ENCODE measurements around the gene BOC. TPM values are rescaled to one million over a fixed set of nuclear protein-coding genes. Genes with fewer than 3 reads are reported as not detected.
"Not testable (repeated sequence)": the region's sequence is repeated elsewhere in the genome, so short reads cannot be mapped to it uniquely, and the experiment has no call there.

The BOC gene
- total RNA-seq, 1 experiment from 2014 or later, result 0.73 TPM

DNA sequence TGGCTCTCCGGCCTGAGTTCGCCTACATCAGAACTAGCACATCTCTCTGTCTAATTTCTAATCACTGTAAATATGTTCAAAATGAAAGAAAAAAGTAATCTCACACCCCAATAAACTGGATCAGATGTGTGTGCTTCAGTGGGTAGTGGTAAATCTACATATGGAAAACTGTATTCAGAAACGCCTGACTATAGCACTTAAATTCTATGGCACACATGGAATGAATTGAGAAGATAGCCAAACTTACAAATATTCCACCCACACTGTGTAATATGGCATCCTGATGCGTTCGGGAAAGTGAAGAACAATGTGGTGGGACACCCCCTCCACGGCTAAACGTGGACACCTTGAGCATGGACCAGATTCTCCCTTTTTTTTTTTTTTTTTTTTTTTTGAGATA lies 40.6 kb upstream of the BOC start:
- BruUV-seq (replicated peaks), result no TSS peak
- TF ChIP-seq, protein P1, sequence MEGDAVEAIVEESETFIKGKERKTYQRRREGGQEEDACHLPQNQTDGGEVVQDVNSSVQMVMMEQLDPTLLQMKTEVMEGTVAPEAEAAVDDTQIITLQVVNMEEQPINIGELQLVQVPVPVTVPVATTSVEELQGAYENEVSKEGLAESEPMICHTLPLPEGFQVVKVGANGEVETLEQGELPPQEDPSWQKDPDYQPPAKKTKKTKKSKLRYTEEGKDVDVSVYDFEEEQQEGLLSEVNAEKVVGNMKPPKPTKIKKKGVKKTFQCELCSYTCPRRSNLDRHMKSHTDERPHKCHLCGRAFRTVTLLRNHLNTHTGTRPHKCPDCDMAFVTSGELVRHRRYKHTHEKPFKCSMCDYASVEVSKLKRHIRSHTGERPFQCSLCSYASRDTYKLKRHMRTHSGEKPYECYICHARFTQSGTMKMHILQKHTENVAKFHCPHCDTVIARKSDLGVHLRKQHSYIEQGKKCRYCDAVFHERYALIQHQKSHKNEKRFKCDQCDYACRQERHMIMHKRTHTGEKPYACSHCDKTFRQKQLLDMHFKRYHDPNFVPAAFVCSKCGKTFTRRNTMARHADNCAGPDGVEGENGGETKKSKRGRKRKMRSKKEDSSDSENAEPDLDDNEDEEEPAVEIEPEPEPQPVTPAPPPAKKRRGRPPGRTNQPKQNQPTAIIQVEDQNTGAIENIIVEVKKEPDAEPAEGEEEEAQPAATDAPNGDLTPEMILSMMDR (IDR thresholded peaks at IDR 0.05; ENCODE audit: insufficient read depth in 1 of 2, low read depth in 1 of 2, low read length in 1 of 2, severe bottlenecking in 1 of 2, unreplicated experiment in 1 of 2), result no peak

DNA sequence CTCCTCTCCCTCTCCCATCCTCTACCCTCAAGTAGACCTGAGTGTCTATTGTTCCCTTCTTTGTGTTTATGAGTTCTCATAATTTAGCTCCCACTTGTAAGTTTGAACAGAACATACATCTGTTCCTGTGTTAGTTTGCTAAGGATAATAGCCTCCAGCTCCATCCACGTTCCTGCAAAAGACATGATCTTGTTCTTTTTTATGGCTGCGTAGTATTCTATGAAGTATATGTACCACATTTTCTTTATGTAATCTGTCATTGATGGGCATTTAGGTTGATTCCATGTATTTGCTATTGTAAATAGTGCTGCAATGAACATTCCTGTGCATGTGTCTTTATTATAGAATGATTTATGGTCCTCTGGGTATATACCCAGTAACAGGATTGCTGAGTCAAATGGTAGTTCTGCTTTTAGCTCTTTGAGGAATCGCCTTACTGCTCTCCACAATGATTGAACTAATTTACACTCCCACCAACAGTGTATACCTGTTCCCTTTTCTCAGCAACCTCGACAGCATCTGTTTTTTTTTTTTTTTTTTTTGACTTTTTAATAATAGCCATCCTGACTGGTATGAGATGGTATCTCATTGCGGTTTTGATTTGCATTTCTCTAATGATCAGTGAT lies 39.6 kb upstream of the BOC start:
- not testable (repeated sequence) for H3K9me3 Mint-ChIP-seq (ENCODE audit: unreplicated experiment)

More for the DNA sequence above, 40.6 kb upstream of the BOC start:
- no peak overlapping the region for H3K4me3 Mint-ChIP-seq (ENCODE audit: unreplicated experiment)
- H3K36me3 Mint-ChIP-seq (ENCODE audit: insufficient read depth, unreplicated experiment), result no peaks in the 10 kb centered on the region
- no peak for DNase-seq
- intact Hi-C loops (cut with micrococcal nuclease; ENCODE audit: unreplicated experiment), result no loop called here
- Histone ChIP-seq H3K4me1 (no peaks in the 10 kb centered on the region), H3K36me3 (ENCODE audit: control insufficient read depth, insufficient read depth, low read length) (no peaks in the 10 kb centered on the region), H3K4me3 (ENCODE audit: low read depth, low read length) (no peak overlapping the region), H3K27me3 (replicated peaks; ENCODE audit: control insufficient read depth, insufficient read depth, low read length) (no peaks in the 10 kb centered on the region), H3K9me3 (no peaks in the 10 kb centered on the region)
- no peak overlapping the region for H3K27ac Mint-ChIP-seq (ENCODE audit: unreplicated experiment)
- peaks cover 3% of the 10 kb centered on the region for H3K27me3 Mint-ChIP-seq (ENCODE audit: insufficient read depth, unreplicated experiment)
- POLR2A ChIA-PET, result no interaction called here
- no peaks in the 10 kb centered on the region for H3K9me3 Mint-ChIP-seq (ENCODE audit: unreplicated experiment)
- CTCF ChIA-PET, result no interaction called here
- H3K4me1 Mint-ChIP-seq (ENCODE audit: low read depth, unreplicated experiment), result no peaks in the 10 kb centered on the region

DNA sequence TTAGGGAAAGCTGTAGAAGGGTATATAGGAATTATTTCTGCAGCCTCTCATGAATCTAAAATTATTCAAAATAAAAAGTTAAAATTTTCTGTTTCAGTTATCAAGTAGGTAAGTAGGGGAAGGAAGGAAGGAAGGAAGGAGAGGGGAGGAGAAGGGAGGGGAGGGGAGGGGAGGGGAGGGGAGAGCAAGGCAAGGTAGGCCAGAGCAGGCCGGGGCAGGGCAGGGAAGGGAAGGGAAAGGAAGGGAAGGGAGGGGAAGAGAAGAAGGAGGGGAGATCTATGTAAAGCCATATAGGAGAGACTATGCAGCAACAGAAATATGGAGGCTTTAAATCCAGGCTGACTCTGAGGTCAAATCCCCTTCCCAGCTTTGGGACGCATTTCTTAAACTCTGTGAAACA lies 38.3 kb upstream of the BOC start:
- CTCF ChIA-PET, result no interaction called here
- no TSS peak for BruUV-seq (replicated peaks)
- POLR2A ChIA-PET, result no interaction called here
- H3K36me3 Mint-ChIP-seq (ENCODE audit: insufficient read depth, unreplicated experiment), result no peaks in the 10 kb centered on the region
- TF ChIP-seq, protein P1 (IDR thresholded peaks at IDR 0.05; ENCODE audit: insufficient read depth in 1 of 2, low read depth in 1 of 2, low read length in 1 of 2, severe bottlenecking in 1 of 2, unreplicated experiment in 1 of 2), result no peak
- Histone ChIP-seq H3K27me3 (replicated peaks; ENCODE audit: control insufficient read depth, insufficient read depth, low read length) (no peaks in the 10 kb centered on the region), H3K36me3 (ENCODE audit: control insufficient read depth, insufficient read depth, low read length) (no peaks in the 10 kb centered on the region), H3K9me3 (no peaks in the 10 kb centered on the region), H3K4me3 (ENCODE audit: low read depth, low read length) (no peak overlapping the region), H3K4me1 (no peaks in the 10 kb centered on the region)
- intact Hi-C loops (cut with micrococcal nuclease; ENCODE audit: unreplicated experiment), result no loop called here
- H3K27me3 Mint-ChIP-seq (ENCODE audit: insufficient read depth, unreplicated experiment), result peaks cover 3% of the 10 kb centered on the region
- no peak overlapping the region for H3K4me3 Mint-ChIP-seq (ENCODE audit: unreplicated experiment)
- no peaks in the 10 kb centered on the region for H3K9me3 Mint-ChIP-seq (ENCODE audit: unreplicated experiment)
- H3K4me1 Mint-ChIP-seq (ENCODE audit: low read depth, unreplicated experiment), result no peaks in the 10 kb centered on the region
- DNase-seq, result no peak
- H3K27ac Mint-ChIP-seq (ENCODE audit: unreplicated experiment), result no peak overlapping the region

More for the DNA sequence above, 39.6 kb upstream of the BOC start:
- DNase-seq; H3K36me3 Mint-ChIP-seq (ENCODE audit: insufficient read depth, unreplicated experiment); BruUV-seq (replicated peaks); H3K27me3 ChIP-seq (replicated peaks; ENCODE audit: control insufficient read depth, insufficient read depth, low read length); CTCF ChIA-PET; H3K4me3 ChIP-seq (ENCODE audit: low read depth, low read length); H3K27me3 Mint-ChIP-seq (ENCODE audit: insufficient read depth, unreplicated experiment); H3K36me3 ChIP-seq (ENCODE audit: control insufficient read depth, insufficient read depth, low read length); POLR2A ChIA-PET; H3K4me3 Mint-ChIP-seq (ENCODE audit: unreplicated experiment); intact Hi-C loops (cut with micrococcal nuclease; ENCODE audit: unreplicated experiment); H3K27ac Mint-ChIP-seq (ENCODE audit: unreplicated experiment); H3K4me1 Mint-ChIP-seq (ENCODE audit: low read depth, unreplicated experiment); H3K9me3 ChIP-seq; H3K4me1 ChIP-seq: not testable (repeated sequence)

DNA sequence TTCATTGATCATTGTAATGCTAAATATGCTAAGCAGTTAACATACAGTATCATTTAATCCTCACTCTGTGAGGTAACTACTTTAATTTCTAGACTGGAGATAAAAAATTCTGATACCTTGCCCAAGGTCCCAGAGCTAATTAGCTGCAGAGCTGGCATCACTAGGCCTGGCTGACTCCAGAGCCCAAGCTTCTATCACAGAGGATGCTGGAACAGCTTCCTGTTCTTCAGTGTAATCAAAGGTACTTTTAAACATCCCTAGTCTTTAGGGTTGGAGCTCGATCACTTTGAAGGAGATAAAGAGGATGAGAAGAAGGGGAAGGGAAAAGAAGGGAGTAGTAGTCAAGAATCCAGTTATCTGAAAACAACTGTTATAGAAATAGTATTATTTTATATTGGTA lies 37.1 kb upstream of the BOC start:
- Histone ChIP-seq H3K4me1 (no peaks in the 10 kb centered on the region), H3K36me3 (ENCODE audit: control insufficient read depth, insufficient read depth, low read length) (no peaks in the 10 kb centered on the region), H3K4me3 (ENCODE audit: low read depth, low read length) (no peak overlapping the region), H3K9me3 (no peaks in the 10 kb centered on the region), H3K27me3 (replicated peaks; ENCODE audit: control insufficient read depth, insufficient read depth, low read length) (no peaks in the 10 kb centered on the region)
- Mint-ChIP-seq H3K27ac (ENCODE audit: unreplicated experiment) (no peak overlapping the region), H3K4me3 (ENCODE audit: unreplicated experiment) (no peak overlapping the region), H3K9me3 (ENCODE audit: unreplicated experiment) (no peaks in the 10 kb centered on the region), H3K27me3 (ENCODE audit: insufficient read depth, unreplicated experiment) (peaks cover 7% of the 10 kb centered on the region), H3K36me3 (ENCODE audit: insufficient read depth, unreplicated experiment) (no peaks in the 10 kb centered on the region), H3K4me1 (ENCODE audit: low read depth, unreplicated experiment) (no peaks in the 10 kb centered on the region)
- no TSS peak for BruUV-seq (replicated peaks)
- no peak for DNase-seq
- CTCF ChIA-PET, result no interaction called here
- POLR2A ChIA-PET, result no interaction called here
- intact Hi-C loops (cut with micrococcal nuclease; ENCODE audit: unreplicated experiment), result no loop called here
- TF ChIP-seq, protein P1 (IDR thresholded peaks at IDR 0.05; ENCODE audit: insufficient read depth in 1 of 2, low read depth in 1 of 2, low read length in 1 of 2, severe bottlenecking in 1 of 2, unreplicated experiment in 1 of 2), result no peak
